GM04503 (cell line): Measurements from ENCODE around the gene TMEM120B.
"Not testable (repeated sequence)": the region's sequence is repeated elsewhere in the genome, so short reads cannot be mapped to it uniquely, and the experiment has no call there.

Experiments used
- DNase-seq: peaks from one replicate; pipeline ENCODE4 v3.0.0-alpha.2; 2012; ENCODE audit warnings: low read depth

TMEM120B gene

GRCh38 chr12:121775501-121775900, 62.9 kb downstream of the TMEM120B start:
- DNase-seq = no peak

- DNase-seq = no peak
Observed at GRCh38 chr12:121776190-121777098, 63.9 kb downstream of the TMEM120B start.

- no peak for DNase-seq
Observed at GRCh38 chr12:121778567-121779421, 66.2 kb downstream of the TMEM120B start.

GRCh38 chr12:121779422-121779895, 66.9 kb downstream of the TMEM120B start:
- no peak for DNase-seq

- no peak for DNase-seq
Observed at GRCh38 chr12:121780429-121780828, 67.9 kb downstream of the TMEM120B start.

- DNase-seq = no peak
Observed at GRCh38 chr12:121781484-121781997, 69.0 kb downstream of the TMEM120B start.

GRCh38 chr12:121781998-121782979, 69.7 kb downstream of the TMEM120B start:
- DNase-seq = no peak

- no peak for DNase-seq
Observed at GRCh38 chr12:121783766-121784165, 71.2 kb downstream of the TMEM120B start.

GRCh38 chr12:121784460-121784859, 71.9 kb downstream of the TMEM120B start:
- no peak for DNase-seq

GRCh38 chr12:121786440-121786825, 73.9 kb downstream of the TMEM120B start:
- DNase-seq = no peak

- no peak for DNase-seq
Observed at GRCh38 chr12:121787063-121788025, 74.8 kb downstream of the TMEM120B start.

- DNase-seq = no peak
Observed at GRCh38 chr12:121788176-121788818, 75.7 kb downstream of the TMEM120B start.

GRCh38 chr12:121789233-121789781, 76.8 kb downstream of the TMEM120B start:
- no peak for DNase-seq

- DNase-seq = no peak
Observed at GRCh38 chr12:121789800-121790728, 77.5 kb downstream of the TMEM120B start.

GRCh38 chr12:121790785-121791184, 78.2 kb downstream of the TMEM120B start:
- DNase-seq = not testable (repeated sequence)

- no peak for DNase-seq
Observed at GRCh38 chr12:121791671-121792551, 79.4 kb downstream of the TMEM120B start.
